Urinary bladder (tissue), 4 donors: Measurements from ENCODE around the gene YOD1. TPM values are rescaled to one million over a fixed set of nuclear protein-coding genes. Genes with fewer than 3 reads are reported as not detected.
"Not testable (repeated sequence)": the region's sequence is repeated elsewhere in the genome, so short reads cannot be mapped to it uniquely, and the experiment has no call there.

ENCODE experiments used
- DNase-seq: peaks from one replicate; pipeline ENCODE4 v3.0.0-alpha.2; 2015; ENCODE audit errors: extremely low spot score
- H3K27ac ChIP-seq: one replicate; pipeline ENCODE4 v1.5.1; 2013; ENCODE audit warnings: low read depth, mild to moderate bottlenecking, moderate library complexity
- H3K36me3 ChIP-seq: one replicate; pipeline ENCODE4 v1.6.1; 2013; ENCODE audit warnings: mild to moderate bottlenecking, moderate library complexity; ENCODE audit not compliant: insufficient read depth
- H3K4me1 ChIP-seq: one replicate; pipeline ENCODE4 v1.6.1; 2013; ENCODE audit warnings: mild to moderate bottlenecking, moderate library complexity; ENCODE audit not compliant: insufficient read depth
- H3K4me3 ChIP-seq: one replicate; pipeline ENCODE4 v1.5.1; 2013; ENCODE audit warnings: low read depth, low read length
- WGBS: extraction: QIAGEN DNeasy Blood & Tissue Kit; methylation state at CpG from one replicate; pipeline ENCODE4 v1.1.7; 2013; 5-methylcytosine and 5-hydroxymethylcytosine counted together
- polyA plus RNA-seq: library from polyadenylated mRNA; stranded (reverse); fragments of 200-250 nt; gene quantifications from one replicate; pipeline ENCODE4 v1.2.3, GENCODE V29; 2013
- total RNA-seq: library from RNA; depleted of rRNA; stranded (reverse); fragments of >200 nt; gene quantifications from one replicate; pipeline ENCODE4 v1.2.3, GENCODE V29; 2014
- donor health status: healthy with polysubstance abuse.
- donor health status: healthy.

Gene YOD1
- total and polyA plus RNA-seq, 2 donors, result 2.8 to 18.1 TPM

GRCh38 chr1:207049974-207050391, 1.0 kb downstream of the YOD1 start:
- no peak for DNase-seq
- Histone ChIP-seq H3K36me3 (peaks cover 2% of the 10 kb centered on the region), H3K27ac (peak overlapping the region; percentile 78), H3K4me1 (no peaks in the 10 kb centered on the region), H3K4me3 (peak overlapping the region; percentile 69)
- WGBS, result under 1% methylated on average over 6 of the region's 6 CpGs

GRCh38 chr1:207049514-207049913, 1.5 kb downstream of the YOD1 start:
- 50% methylated on average over 8 of the region's 8 CpGs for WGBS
- Histone ChIP-seq H3K4me3 (peak overlapping the region; percentile 5), H3K27ac (no peak overlapping the region), H3K36me3 (peaks cover 2% of the 10 kb centered on the region), H3K4me1 (no peaks in the 10 kb centered on the region)
- DNase-seq, result no peak

- no peak overlapping the region for H3K4me3 ChIP-seq
- H3K27ac ChIP-seq, result no peak overlapping the region
- H3K4me1 ChIP-seq, result no peaks in the 10 kb centered on the region
- H3K36me3 ChIP-seq, result peaks cover 2% of the 10 kb centered on the region
- 89% methylated on average over 4 of the region's 4 CpGs for WGBS
- no peak for DNase-seq
Observed at GRCh38 chr1:207049054-207049453, 2.0 kb downstream of the YOD1 start.

- DNase-seq, result no peak
- no peak overlapping the region for H3K27ac ChIP-seq
- H3K4me3 ChIP-seq, result no peak overlapping the region
- WGBS, result 61% methylated on average over 6 of the region's 6 CpGs
- no peaks in the 10 kb centered on the region for H3K4me1 ChIP-seq
- H3K36me3 ChIP-seq, result peaks cover 2% of the 10 kb centered on the region
Observed at GRCh38 chr1:207048041-207048440, 3.0 kb downstream of the YOD1 start.

- Histone ChIP-seq H3K36me3 (peaks cover 2% of the 10 kb centered on the region), H3K4me3 (no peak overlapping the region), H3K27ac (no peak overlapping the region), H3K4me1 (no peaks in the 10 kb centered on the region)
- 89% methylated on average over 1 of the region's 1 CpG for WGBS
- no peak for DNase-seq
Observed at GRCh38 chr1:207047505-207047904, 3.5 kb downstream of the YOD1 start.

DNA sequence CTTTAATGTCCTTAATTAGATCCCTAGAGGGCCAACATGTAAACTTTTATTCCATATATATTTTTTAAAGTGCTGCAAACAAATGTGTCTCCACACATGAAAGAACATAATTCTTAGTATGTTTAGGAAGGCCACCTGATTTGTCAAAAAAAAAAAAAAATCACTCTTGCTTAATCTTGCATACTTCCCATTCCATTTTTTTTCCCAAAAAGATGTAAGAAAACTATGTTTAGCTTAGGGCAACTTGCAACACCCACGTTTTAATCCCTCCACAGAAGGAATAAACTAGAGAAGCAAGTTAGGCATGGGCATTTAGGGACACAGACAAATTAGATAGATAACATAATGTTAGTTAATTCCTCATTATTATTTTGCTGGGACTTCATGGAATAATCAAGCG, 5.6 kb downstream of the YOD1 start:
- WGBS, result 76% methylated on average over 2 of the region's 2 CpGs
- Histone ChIP-seq H3K4me3 (no peak overlapping the region), H3K4me1 (no peaks in the 10 kb centered on the region), H3K36me3 (peaks cover 2% of the 10 kb centered on the region), H3K27ac (no peak overlapping the region)
- DNase-seq, result no peak

DNA sequence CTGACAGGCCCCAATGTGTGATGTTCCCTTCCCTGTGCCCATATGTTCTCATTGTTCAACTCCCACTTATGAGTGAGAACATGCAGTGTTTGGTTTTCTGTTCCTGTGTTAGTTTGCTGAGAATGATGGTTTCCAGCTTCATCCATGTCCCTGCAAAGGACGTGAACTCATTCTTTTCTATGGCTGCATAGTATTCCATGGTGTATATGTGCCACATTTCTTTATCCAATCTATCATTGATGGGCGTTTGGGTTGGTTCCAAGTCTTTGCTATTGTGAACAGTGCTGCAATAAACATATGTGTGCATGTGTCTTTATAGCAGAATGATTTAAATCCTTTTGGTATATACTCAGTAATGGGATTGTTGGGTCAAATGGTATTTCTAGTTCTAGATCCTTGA, 9.6 kb downstream of the YOD1 start:
- DNase-seq, H3K4me1 ChIP-seq, H3K27ac ChIP-seq, H3K36me3 ChIP-seq, H3K4me3 ChIP-seq: not testable (repeated sequence)
- 95% methylated on average over 2 of the region's 2 CpGs for WGBS

- 45% methylated on average over 3 of the region's 3 CpGs for WGBS
- no peaks in the 10 kb centered on the region for H3K36me3 ChIP-seq
- DNase-seq, result no peak
- no peaks in the 10 kb centered on the region for H3K4me1 ChIP-seq
- H3K4me3 ChIP-seq, result no peak overlapping the region
- H3K27ac ChIP-seq, result no peak overlapping the region
Observed at GRCh38 chr1:207040181-207040533, 10.9 kb downstream of the YOD1 start.

GRCh38 chr1:207039380-207040180, 11.4 kb downstream of the YOD1 start:
- Histone ChIP-seq H3K27ac (no peak overlapping the region), H3K36me3 (no peaks in the 10 kb centered on the region), H3K4me3 (no peak overlapping the region), H3K4me1 (no peaks in the 10 kb centered on the region)
- no peak for DNase-seq
- WGBS, result 74% methylated on average over 4 of the region's 4 CpGs

DNA sequence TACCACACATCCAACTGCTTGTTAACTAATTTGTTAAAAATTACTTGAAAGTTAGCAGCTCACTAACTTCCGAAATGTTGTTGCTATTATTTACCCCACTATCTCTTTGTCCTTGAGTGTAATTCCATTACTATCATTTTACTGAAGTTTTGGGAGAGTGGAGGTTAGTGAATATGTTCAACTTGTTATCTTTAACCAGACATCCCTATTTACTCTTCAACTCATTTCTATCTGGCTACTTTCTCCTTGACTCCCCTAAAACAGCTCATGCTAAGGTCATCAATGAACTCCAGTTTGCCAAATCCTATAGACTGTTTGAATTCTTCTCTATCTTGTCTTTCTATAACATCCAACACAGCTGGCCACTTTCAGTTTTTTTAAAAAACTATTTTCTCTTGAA, 14.1 kb downstream of the YOD1 start:
- H3K4me3 ChIP-seq, result no peak overlapping the region
- 84% methylated on average over 1 of the region's 1 CpG for WGBS
- H3K36me3 ChIP-seq, result no peaks in the 10 kb centered on the region
- no peak overlapping the region for H3K27ac ChIP-seq
- H3K4me1 ChIP-seq, result no peaks in the 10 kb centered on the region
- DNase-seq, result no peak

DNA sequence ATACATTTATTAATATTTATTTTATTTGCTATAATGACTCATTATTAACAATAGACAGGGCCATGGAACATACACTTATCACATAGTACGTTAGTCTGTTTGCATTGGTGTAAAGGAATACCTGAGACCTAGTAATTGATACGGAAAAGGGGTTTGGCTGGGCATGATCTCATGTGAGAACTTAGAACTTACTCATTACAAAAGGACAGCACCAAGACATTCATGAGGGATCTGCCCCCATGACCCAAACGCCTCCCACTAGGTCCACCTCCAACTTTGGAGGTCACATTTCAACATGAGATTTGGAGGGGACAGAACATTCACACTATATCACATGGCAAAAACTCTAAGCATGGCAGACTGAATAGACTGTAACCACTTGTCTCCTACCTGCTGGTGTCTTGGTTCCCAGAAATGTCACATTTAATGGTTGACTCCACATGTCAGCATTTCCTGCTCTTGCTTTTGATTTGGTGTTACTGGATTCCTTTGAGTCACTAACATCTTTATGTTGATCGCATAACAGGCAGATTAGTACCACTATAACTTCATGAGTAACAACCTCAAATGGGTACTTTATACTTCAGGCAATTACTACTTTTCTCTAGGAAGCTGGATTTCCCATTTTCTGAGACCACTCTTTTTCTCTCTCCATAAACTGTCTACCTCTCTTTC, 15.0 kb downstream of the YOD1 start:
- H3K36me3 ChIP-seq, result no peaks in the 10 kb centered on the region

GRCh38 chr1:207034998-207035397, 16.0 kb downstream of the YOD1 start:
- no peak overlapping the region for H3K4me3 ChIP-seq
- H3K36me3 ChIP-seq, result no peaks in the 10 kb centered on the region
- H3K4me1 ChIP-seq, result no peaks in the 10 kb centered on the region
- H3K27ac ChIP-seq, result no peak overlapping the region
- DNase-seq, result no peak

More for the DNA sequence above, 15.0 kb downstream of the YOD1 start:
- WGBS, result 78% methylated on average over 4 of the region's 4 CpGs
- H3K4me3 ChIP-seq, result no peak overlapping the region
- no peak overlapping the region for H3K27ac ChIP-seq
- H3K4me1 ChIP-seq, result no peaks in the 10 kb centered on the region
- DNase-seq, result no peak

- H3K36me3 ChIP-seq, result no peaks in the 10 kb centered on the region
- no peak for DNase-seq
- H3K4me3 ChIP-seq, result no peak overlapping the region
- WGBS, result 66% methylated on average over 1 of the region's 1 CpG
- no peaks in the 10 kb centered on the region for H3K4me1 ChIP-seq
- H3K27ac ChIP-seq, result no peak overlapping the region
Observed at GRCh38 chr1:207034208-207034607, 16.8 kb downstream of the YOD1 start.

- WGBS, result 71% methylated on average over 2 of the region's 2 CpGs
- H3K4me1 ChIP-seq, result peaks cover 2% of the 10 kb centered on the region
- H3K27ac ChIP-seq, result no peak overlapping the region
- DNase-seq, result no peak
- H3K4me3 ChIP-seq, result no peak overlapping the region
- no peaks in the 10 kb centered on the region for H3K36me3 ChIP-seq
Observed at GRCh38 chr1:207033302-207033701, 17.7 kb downstream of the YOD1 start.
